Hepatic stellate cell (primary cell): ENCODE data around the gene SCAI.
"Not testable (repeated sequence)": the region's sequence is repeated elsewhere in the genome, so short reads cannot be mapped to it uniquely, and the experiment has no call there.

Experiments used
- DNase-seq: peaks from one replicate; pipeline ENCODE4 v3.0.0; 2011; ENCODE audit warnings: low spot score

The SCAI gene

DNA sequence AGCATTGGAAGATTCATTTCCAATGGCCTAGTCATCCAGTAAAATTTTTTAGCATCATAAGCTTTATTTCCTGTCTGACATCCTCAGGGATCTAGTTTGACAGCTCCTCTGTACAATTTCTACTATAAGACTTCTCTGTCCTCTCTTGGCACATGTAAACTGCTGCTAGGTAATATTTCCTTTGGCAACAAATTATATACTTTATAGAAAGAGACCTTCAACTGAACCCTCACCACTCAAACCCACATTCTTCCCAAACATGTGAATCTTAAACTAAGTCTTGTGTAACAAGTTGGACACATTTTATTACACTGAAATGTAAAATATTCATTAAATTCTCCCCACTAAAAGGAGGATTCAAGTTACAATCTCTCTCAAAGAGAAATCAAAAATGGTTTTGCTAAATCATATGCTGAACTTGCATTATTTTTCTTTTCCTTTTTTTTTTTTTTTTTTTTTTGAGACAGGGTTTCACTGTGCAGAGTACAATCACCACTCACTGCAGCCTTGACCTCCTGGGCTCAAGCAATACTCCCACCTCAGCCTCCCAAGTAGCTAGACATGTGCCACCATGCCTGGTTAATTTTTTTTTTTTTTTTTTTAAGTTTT is 36.9 kb downstream of the SCAI start:
- peak; percentile 57 for DNase-seq

GRCh38 chr9:125103770-125104460 is 39.4 kb downstream of the SCAI start:
- DNase-seq: no peak

GRCh38 chr9:125103021-125103420 is 40.3 kb downstream of the SCAI start:
- no peak for DNase-seq

DNA sequence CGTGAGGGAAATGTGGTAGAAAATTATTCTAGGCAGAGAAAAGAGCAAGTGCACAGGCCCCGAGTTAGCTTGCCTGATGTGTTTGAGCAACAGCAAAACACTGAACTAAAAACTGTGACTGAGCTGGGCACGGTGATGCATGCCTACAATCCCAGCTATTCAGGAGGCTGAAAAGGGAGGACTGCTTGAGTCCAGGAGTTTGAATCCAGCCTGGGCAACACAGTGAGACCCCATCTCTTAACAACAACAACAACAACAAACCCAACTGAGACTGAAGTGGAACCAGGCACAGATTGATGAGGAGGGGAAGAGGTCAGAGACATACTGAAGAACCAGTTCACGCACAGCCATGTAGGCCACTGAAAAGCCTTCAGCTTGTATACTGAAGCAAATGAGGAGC is 42.5 kb downstream of the SCAI start:
- no peak for DNase-seq

- DNase-seq: no peak
These were observed 43.5 kb downstream of the SCAI start for GRCh38 chr9:125099816-125100215.

GRCh38 chr9:125095821-125096443 is 47.4 kb downstream of the SCAI start:
- DNase-seq: no peak

GRCh38 chr9:125091121-125091520 is 52.2 kb downstream of the SCAI start:
- DNase-seq: no peak

DNA sequence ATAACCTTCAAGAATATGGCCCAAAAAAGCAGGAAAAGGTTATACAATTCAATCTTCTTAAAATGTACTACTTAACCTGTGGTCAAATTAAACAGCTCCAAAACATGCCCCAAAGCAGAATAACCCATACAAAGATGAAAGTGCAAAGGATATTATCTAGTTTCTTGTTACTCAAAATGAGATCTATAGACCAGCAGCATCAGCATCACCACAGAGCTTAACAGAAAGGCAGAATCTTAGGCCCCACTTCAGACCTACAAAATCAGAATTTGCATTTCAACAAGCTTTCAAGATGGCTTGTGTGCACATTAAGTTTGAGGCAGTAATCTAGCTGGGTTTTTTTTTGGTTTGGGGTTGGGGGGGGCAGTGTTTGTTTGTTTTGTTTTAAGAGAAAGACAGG is 54.0 kb downstream of the SCAI start:
- no peak for DNase-seq

DNA sequence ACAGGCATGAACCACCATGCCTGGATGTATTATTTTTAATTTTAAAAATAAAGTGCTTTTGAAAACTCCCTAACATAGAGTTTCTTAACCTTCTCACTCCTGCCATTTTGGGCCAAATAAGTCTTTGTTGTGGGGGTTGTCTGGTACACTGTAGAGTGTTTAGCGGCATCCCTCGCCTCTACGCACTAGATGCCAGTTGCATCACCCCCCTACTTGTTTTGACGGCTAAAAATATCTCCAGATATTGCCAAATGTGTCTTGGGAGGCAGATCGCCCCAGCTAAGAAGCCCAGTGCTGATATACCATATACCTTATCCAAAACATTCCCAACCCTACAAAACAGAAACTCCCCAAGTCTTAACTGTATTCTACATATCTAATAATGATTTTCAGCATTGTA is 54.6 kb downstream of the SCAI start:
- no peak for DNase-seq

GRCh38 chr9:125085703-125086477 is 57.4 kb downstream of the SCAI start:
- no peak for DNase-seq

- DNase-seq: not testable (repeated sequence)
These were observed 61.1 kb downstream of the SCAI start for GRCh38 chr9:125082197-125082596.

DNA sequence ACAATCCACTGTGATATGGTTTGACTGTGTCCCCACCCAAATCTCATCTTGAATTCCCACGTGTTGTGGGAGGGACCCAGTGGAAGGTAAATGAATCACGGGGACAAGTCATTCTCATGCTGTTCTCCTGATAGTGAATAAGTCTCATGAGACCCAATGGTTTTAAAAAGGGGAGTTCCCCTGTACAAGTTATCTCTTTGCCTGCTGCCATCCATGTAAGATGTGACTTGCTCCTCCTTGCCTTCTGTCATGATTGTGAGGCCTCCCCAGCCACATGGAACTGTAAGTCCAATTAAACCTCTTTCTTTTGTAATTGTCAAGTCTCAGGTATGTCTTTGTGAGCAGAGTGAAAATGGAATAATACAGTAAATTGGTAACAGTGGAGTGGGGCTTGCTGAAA is 62.5 kb downstream of the SCAI start:
- DNase-seq: not testable (repeated sequence)

DNA sequence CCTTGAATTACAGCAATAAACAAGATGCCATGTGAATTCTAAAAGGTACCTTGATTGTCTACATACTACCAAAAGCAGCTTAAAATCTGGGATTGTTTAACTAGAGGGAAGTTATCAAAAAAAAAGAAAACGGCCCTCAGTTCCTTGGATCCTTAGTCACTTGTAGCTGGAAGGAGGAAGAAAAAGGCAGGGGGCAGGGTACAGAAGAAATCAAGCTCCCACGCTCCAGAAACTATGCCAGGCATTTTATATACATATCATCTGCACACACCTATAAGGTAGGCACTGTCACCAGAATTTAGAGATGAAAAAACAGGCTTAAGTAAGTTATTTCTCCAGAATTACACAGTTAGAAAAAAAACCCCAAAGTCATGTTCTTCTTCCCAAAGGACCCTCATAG is 63.4 kb downstream of the SCAI start:
- DNase-seq: no peak

DNA sequence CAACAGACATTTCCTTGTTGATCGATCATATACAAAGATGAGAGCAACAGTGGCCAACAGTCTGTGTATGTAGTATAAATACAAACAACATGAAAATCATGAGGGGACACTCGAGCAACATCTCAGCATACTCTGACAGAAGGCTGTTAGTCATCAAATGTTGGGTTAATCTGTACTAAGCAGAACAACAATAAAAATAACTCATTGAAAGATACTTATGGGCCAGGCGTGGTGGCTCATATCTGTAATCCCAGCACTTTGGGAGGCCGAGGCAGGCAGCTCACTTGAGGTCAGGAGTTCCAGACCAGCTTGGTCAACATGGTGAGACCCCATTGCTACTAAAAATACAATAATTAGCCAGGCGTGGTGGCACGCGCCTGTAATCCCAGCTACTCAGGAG is 67.3 kb downstream of the SCAI start:
- no peak for DNase-seq

- peak; percentile 46 for DNase-seq
These were observed 68.4 kb downstream of the SCAI start for GRCh38 chr9:125074976-125075375.

- no peak for DNase-seq
These were observed 76.3 kb downstream of the SCAI start for GRCh38 chr9:125066839-125067619.

GRCh38 chr9:125061391-125061790 is 81.9 kb downstream of the SCAI start:
- DNase-seq: no peak

- no peak for DNase-seq
These were observed 93.9 kb downstream of the SCAI start for GRCh38 chr9:125049212-125050049.

DNA sequence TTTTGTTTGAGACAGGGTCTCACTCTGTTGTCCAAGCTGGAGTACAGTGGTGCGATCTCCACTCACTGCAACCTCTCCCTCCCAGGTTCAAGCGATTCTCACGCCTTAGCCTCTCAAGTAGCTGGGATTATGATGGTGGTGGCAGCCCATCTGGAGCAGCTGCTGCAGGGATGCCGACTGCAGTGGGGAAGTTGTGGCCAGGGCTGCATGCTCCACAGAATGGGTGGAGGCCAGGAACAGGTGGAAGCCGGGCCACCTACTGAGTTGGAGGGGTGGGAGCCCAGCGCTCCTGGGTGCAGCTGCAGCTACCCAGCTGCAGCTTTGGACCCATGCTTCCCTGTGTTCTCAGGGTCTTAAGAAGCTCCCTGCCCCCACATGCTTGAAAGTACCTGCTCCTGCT is 99.7 kb downstream of the SCAI start:
- DNase-seq: no peak

DNA sequence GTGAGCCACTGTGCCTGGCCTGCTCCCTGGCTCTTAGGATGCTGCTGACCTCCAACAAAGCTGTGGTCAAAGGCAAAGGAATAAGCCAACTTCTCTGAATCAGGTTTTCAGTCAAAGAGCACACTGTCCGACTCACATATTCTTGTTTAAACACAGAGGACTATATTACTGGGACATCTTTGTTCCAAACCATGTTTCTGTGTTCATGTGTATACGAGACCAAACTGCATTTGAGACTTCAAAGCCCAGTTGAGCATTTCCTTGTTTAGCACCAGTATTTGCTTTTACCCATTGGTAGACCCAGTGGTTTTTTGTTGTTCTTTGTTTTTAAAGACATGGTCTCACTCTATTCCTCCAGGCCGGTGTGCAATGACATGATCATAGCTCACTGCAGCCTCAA is 100.2 kb downstream of the SCAI start:
- DNase-seq: no peak

DNA sequence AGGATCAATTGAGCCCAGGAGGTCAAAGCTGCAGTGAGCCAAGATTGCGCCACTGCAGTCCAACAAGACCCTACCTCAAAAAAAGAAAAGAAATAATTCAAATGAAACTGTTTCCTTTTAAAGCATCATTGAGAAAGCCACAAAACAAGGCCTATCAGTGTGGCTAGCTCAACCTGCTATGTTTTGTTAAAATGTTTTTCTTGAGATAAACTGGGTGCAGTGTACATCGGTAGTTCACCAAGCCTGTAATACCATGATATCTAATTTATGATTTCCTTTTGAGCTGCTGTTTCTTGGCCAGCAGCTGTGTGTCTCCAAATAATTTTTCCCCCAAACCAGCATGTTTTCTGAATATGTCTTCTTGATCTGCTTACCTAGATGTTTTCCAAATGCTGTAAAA is 105.2 kb downstream of the SCAI start:
- DNase-seq: no peak
